WTC11 (cell line): ENCODE results near the gene ANO1. TPM values are rescaled to one million over a fixed set of nuclear protein-coding genes. Genes with fewer than 3 reads are reported as not detected.
A peak's percentile ranks its signal among the peaks of the same experiment; 100 is the strongest.

Source experiments
- ATAC-seq: fragments of 200-7000 bp; cut with Tn5 transposase; 2 replicates; pipeline ENCODE4 v1.10.0; 2021; ENCODE audit warnings: mild to moderate bottlenecking, moderate library complexity
- CTCF ChIA-PET: fragments of 300-600 bp; sonication (Branson Sonifier 250); formaldehyde crosslinking; loops from one replicate; lab custom pipeline; 2021; ENCODE audit warnings: antibody characterized with exemption; lab: Charles Lee
- POLR2A ChIA-PET: fragments of 350-600 bp; sonication (Branson Sonifier 250); formaldehyde crosslinking; loops from one replicate; lab custom pipeline; 2021; ENCODE audit warnings: antibody characterized with exemption; lab: Charles Lee
- DNase-seq: peaks from one replicate; pipeline ENCODE4 v3.0.0; 2021; ENCODE audit warnings: low spot score
- H3K27ac Mint-ChIP-seq: 2 replicates; pipeline ENCODE4 v1.8.0; 2021; ENCODE audit warnings: mixed read lengths
- H3K27me3 Mint-ChIP-seq: 2 replicates; pipeline ENCODE4 v1.8.0; 2021; ENCODE audit warnings: low read depth, mild to moderate bottlenecking, moderate library complexity, mixed read lengths
- H3K36me3 Mint-ChIP-seq: 2 replicates; pipeline ENCODE4 v1.8.0; 2021; ENCODE audit warnings: mixed read lengths
- H3K4me1 Mint-ChIP-seq: 2 replicates; pipeline ENCODE4 v1.8.0; 2022; ENCODE audit warnings: mixed read lengths
- H3K4me3 Mint-ChIP-seq: 2 replicates; pipeline ENCODE4 v1.8.0; 2021; ENCODE audit warnings: mild to moderate bottlenecking, moderate library complexity, mixed read lengths
- H3K9me3 Mint-ChIP-seq: 2 replicates; pipeline ENCODE4 v1.8.0; 2021; ENCODE audit warnings: mixed read lengths
- AFF4 ChIP-seq: sonication (generic); formaldehyde crosslinking; IDR thresholded peaks from 2 replicates; pipeline ENCODE4 v1.8.1; 2023; ENCODE audit warnings: mild to moderate bottlenecking, missing genetic modification reagents, borderline replicate concordance
- ATF2 ChIP-seq: sonication (generic); formaldehyde crosslinking; IDR thresholded peaks from 2 replicates; pipeline ENCODE4 v1.8.1; 2022; ENCODE audit warnings: low read depth, missing genetic modification reagents, borderline replicate concordance
- ATF3 ChIP-seq: sonication (generic); formaldehyde crosslinking; conservative IDR thresholded peaks from 2 replicates; pipeline ENCODE4 v1.8.1; 2022; ENCODE audit warnings: mild to moderate bottlenecking, missing genetic modification reagents
- CREB1 ChIP-seq: sonication (generic); formaldehyde crosslinking; IDR thresholded peaks from 2 replicates; pipeline ENCODE4 v1.8.0; 2023; ENCODE audit warnings: mild to moderate bottlenecking, missing genetic modification reagents
- CREM ChIP-seq: sonication (generic); formaldehyde crosslinking; IDR thresholded peaks from 2 replicates; pipeline ENCODE4 v1.8.1; 2022; ENCODE audit warnings: mild to moderate bottlenecking, missing genetic modification reagents, moderate library complexity
- CTCF ChIP-seq: fragments of 200-600 bp; IDR thresholded peaks from 2 replicates; pipeline ENCODE4 v1.8.0; 2022; ENCODE audit warnings: antibody characterized with exemption
- ESRRA ChIP-seq: sonication (generic); formaldehyde crosslinking; IDR thresholded peaks from 2 replicates; pipeline ENCODE4 v1.8.1; 2022; ENCODE audit warnings: mild to moderate bottlenecking, missing genetic modification reagents, borderline replicate concordance
- MAX ChIP-seq: sonication (generic); formaldehyde crosslinking; IDR thresholded peaks from 2 replicates; pipeline ENCODE4 v1.8.0; 2022; ENCODE audit warnings: mild to moderate bottlenecking, missing genetic modification reagents
- MXD4 ChIP-seq: fragments of 250-450 bp; sonication (Bioruptor Pico); IDR thresholded peaks from 2 replicates; pipeline ENCODE4 v1.8.0; 2021; ENCODE audit warnings: mild to moderate bottlenecking, moderate library complexity, borderline replicate concordance
- NFYB ChIP-seq: sonication (generic); formaldehyde crosslinking; conservative IDR thresholded peaks from 2 replicates; pipeline ENCODE4 v1.8.0; 2022; ENCODE audit warnings: low read depth, missing genetic modification reagents
- NR2C2 ChIP-seq: sonication (generic); formaldehyde crosslinking; IDR thresholded peaks from 2 replicates; pipeline ENCODE4 v1.8.0; 2022; ENCODE audit warnings: mild to moderate bottlenecking, missing genetic modification reagents
- NR3C1 ChIP-seq: sonication (generic); formaldehyde crosslinking; conservative IDR thresholded peaks from 2 replicates; pipeline ENCODE4 v1.8.1; 2023; ENCODE audit warnings: low read depth, mild to moderate bottlenecking, missing genetic modification reagents
- OVOL2 ChIP-seq: fragments of 250-450 bp; sonication (Bioruptor Pico); IDR thresholded peaks from 2 replicates; pipeline ENCODE4 v1.9.0; 2021; ENCODE audit warnings: mild to moderate bottlenecking, borderline replicate concordance
- RELA ChIP-seq: sonication (generic); formaldehyde crosslinking; IDR thresholded peaks from 2 replicates; pipeline ENCODE4 v1.8.1; 2022; ENCODE audit warnings: missing genetic modification reagents, mild to moderate bottlenecking, borderline replicate concordance
- SMAD3 ChIP-seq: sonication (generic); formaldehyde crosslinking; IDR thresholded peaks from 2 replicates; pipeline ENCODE4 v1.8.0; 2022; ENCODE audit warnings: missing genetic modification reagents, mild to moderate bottlenecking, borderline replicate concordance
- SOX15 ChIP-seq: fragments of 250-450 bp; sonication (Bioruptor Pico); IDR thresholded peaks from 2 replicates; pipeline ENCODE4 v1.9.0; 2021; ENCODE audit warnings: mild to moderate bottlenecking
- TEAD1 ChIP-seq: sonication (generic); formaldehyde crosslinking; IDR thresholded peaks from 2 replicates; pipeline ENCODE4 v1.8.0; 2022; ENCODE audit warnings: mild to moderate bottlenecking, missing genetic modification reagents
- TEAD4 ChIP-seq: sonication (generic); formaldehyde crosslinking; IDR thresholded peaks from 2 replicates; pipeline ENCODE4 v1.8.0; 2022; ENCODE audit warnings: mild to moderate bottlenecking, missing genetic modification reagents
- TP53 ChIP-seq: sonication (generic); formaldehyde crosslinking; IDR thresholded peaks from 2 replicates; pipeline ENCODE4 v1.8.1; 2023; ENCODE audit warnings: mild to moderate bottlenecking, missing genetic modification reagents
- ZNF121 ChIP-seq: sonication (generic); formaldehyde crosslinking; IDR thresholded peaks from 2 replicates; pipeline ENCODE4 v1.8.0; 2023; ENCODE audit warnings: missing genetic modification reagents
- ZNF138 ChIP-seq: sonication (generic); formaldehyde crosslinking; conservative IDR thresholded peaks from 2 replicates; pipeline ENCODE4 v1.8.1; 2022; ENCODE audit warnings: mild to moderate bottlenecking, moderate library complexity, missing genetic modification reagents
- ZNF263 ChIP-seq: sonication (generic); formaldehyde crosslinking; IDR thresholded peaks from 2 replicates; pipeline ENCODE4 v1.8.1; 2022; ENCODE audit warnings: low read depth, mild to moderate bottlenecking, moderate library complexity, missing genetic modification reagents
- ZNF396 ChIP-seq: fragments of 250-450 bp; sonication (Bioruptor Pico); IDR thresholded peaks from 2 replicates; pipeline ENCODE4 v1.8.0; 2021; ENCODE audit warnings: mild to moderate bottlenecking, moderate library complexity, borderline replicate concordance
- total RNA-seq: library from RNA; stranded (reverse); gene quantifications from 3 replicates; pipeline ENCODE4 v1.2.3, GENCODE V29; 2021
- TF ChIP-seq, protein P1 (sequence below): sonication (generic); formaldehyde crosslinking; IDR thresholded peaks from 2 replicates; pipeline ENCODE4 v1.8.1; 2022; ENCODE audit warnings: missing genetic modification reagents, borderline replicate concordance
- TF ChIP-seq, protein P2 (sequence below): sonication (generic); formaldehyde crosslinking; IDR thresholded peaks from 2 replicates; pipeline ENCODE4 v1.8.0; 2022; ENCODE audit warnings: mild to moderate bottlenecking, missing genetic modification reagents

Gene ANO1
- total RNA-seq, 1 experiment from 2014 or later: 4.1 TPM

DNA sequence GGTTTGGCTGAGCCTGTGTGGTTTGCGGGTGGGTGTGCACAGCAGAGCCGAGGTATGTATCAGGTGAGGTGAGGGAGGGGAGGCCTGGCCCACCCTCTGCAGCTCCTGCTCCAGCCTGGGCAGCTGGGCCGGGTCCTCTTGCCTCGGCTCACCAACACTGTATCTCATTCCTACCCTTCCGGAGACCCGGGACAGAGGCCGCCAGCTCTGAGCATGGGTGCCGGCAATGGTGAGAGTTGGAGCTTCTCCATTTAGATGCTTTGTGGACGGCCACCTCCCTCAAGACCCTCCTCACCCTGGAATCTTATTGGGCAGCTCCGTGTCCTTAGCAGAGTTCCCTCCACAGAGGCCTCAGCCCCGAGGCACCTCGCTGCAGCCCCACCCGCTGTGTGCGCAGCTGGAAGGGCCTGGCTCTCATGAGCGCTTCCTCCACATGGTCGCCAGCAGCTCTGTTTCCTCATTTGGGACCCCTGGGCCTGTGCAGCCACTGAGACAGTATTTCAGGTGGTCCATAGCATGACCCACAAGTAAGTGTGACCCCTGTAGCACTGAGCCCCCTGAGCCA is 55.7 kb downstream of the ANO1 start:
- ChIA-PET POLR2A (interaction anchor here (0.6 kb wide), 1 partner anchor 75 kb away, joined by 5 read pairs; no protein-coding TSS in a partner anchor), CTCF (interaction anchor here (0.7 to 2.0 kb wide), 4 partner anchors 24 to 215 kb away, joined by 3 to 8 read pairs (median 4); no protein-coding TSS in a partner anchor)
- ATAC-seq: no peak
- no peak overlapping the region for H3K4me3 Mint-ChIP-seq
- H3K4me1 Mint-ChIP-seq: peaks cover 13% of the 10 kb centered on the region
- no peak overlapping the region for H3K27ac Mint-ChIP-seq
- TF ChIP-seq TEAD4 (CRISPR knock-in tag): no peak
- TF ChIP-seq ESRRA: no peak
- TF ChIP-seq RELA (CRISPR knock-in tag): no peak
- TF ChIP-seq OVOL2: no peak
- no peak for TF ChIP-seq ATF3 (CRISPR knock-in tag)
- TF ChIP-seq, protein P1, sequence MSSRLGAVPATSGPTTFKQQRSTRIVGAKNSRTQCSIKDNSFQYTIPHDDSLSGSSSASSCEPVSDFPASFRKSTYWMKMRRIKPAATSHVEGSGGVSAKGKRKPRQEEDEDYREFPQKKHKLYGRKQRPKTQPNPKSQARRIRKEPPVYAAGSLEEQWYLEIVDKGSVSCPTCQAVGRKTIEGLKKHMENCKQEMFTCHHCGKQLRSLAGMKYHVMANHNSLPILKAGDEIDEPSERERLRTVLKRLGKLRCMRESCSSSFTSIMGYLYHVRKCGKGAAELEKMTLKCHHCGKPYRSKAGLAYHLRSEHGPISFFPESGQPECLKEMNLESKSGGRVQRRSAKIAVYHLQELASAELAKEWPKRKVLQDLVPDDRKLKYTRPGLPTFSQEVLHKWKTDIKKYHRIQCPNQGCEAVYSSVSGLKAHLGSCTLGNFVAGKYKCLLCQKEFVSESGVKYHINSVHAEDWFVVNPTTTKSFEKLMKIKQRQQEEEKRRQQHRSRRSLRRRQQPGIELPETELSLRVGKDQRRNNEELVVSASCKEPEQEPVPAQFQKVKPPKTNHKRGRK (CRISPR knock-in tag): no peak
- TF ChIP-seq NFYB (CRISPR knock-in tag): no peak
- TF ChIP-seq CTCF: no peak
- no peak for TF ChIP-seq NR3C1
- TF ChIP-seq ZNF121: no peak
- no peak for TF ChIP-seq ZNF138
- no peak for TF ChIP-seq MAX (CRISPR knock-in tag)
- TF ChIP-seq SOX15 (CRISPR knock-in tag): no peak
- TF ChIP-seq NR2C2: no peak
- no peak for TF ChIP-seq MXD4 (CRISPR knock-in tag)
- TF ChIP-seq CREM (CRISPR knock-in tag): no peak
- TF ChIP-seq, all 79 proteins: peak for 0
- no peaks in the 10 kb centered on the region; the same call in 1 of the 2 replicates for H3K27me3 Mint-ChIP-seq
- no peaks in the 10 kb centered on the region for H3K36me3 Mint-ChIP-seq
- no peak for DNase-seq
- H3K9me3 Mint-ChIP-seq: no peaks in the 10 kb centered on the region

- peak overlapping the region; percentile 47; the same call in 1 of the 2 replicates for H3K27ac Mint-ChIP-seq
- POLR2A ChIA-PET: no interaction called here
- TF ChIP-seq, protein P2, sequence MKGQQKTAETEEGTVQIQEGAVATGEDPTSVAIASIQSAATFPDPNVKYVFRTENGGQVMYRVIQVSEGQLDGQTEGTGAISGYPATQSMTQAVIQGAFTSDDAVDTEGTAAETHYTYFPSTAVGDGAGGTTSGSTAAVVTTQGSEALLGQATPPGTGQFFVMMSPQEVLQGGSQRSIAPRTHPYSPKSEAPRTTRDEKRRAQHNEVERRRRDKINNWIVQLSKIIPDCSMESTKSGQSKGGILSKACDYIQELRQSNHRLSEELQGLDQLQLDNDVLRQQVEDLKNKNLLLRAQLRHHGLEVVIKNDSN (CRISPR knock-in tag): no peak
- no peak for TF ChIP-seq ATF2 (CRISPR knock-in tag)
- TF ChIP-seq TP53 (CRISPR knock-in tag): no peak
- TF ChIP-seq AFF4 (CRISPR knock-in tag): no peak
- no peak for TF ChIP-seq ZNF396 (CRISPR knock-in tag)
- TF ChIP-seq ZNF121: no peak
- no peak for TF ChIP-seq ZNF263 (CRISPR knock-in tag)
- no peak for TF ChIP-seq NFYB (CRISPR knock-in tag)
- TF ChIP-seq NR3C1: no peak
- no peak for TF ChIP-seq CREB1 (CRISPR knock-in tag)
- no peak for TF ChIP-seq TEAD1
- no peak for TF ChIP-seq SMAD3
Measured at GRCh38 chr11:70134490-70134889, 56.4 kb downstream of the ANO1 start.

More at GRCh38 chr11:70134490-70134889, 56.4 kb downstream of the ANO1 start:
- CTCF ChIA-PET: interaction anchor here (0.7 to 1.4 kb wide), 5 partner anchors 52 to 219 kb away, joined by 3 to 5 read pairs (median 3); no protein-coding TSS in a partner anchor
- no peak for ATAC-seq
- Mint-ChIP-seq H3K36me3 (no peaks in the 10 kb centered on the region), H3K4me3 (no peak overlapping the region), H3K9me3 (no peaks in the 10 kb centered on the region), H3K27me3 (no peaks in the 10 kb centered on the region; the same call in 1 of the 2 replicates), H3K4me1 (peaks cover 6% of the 10 kb centered on the region)
- no peak for DNase-seq
